Stimulated activated CD8-positive, alpha-beta memory T cell treated with anti-CD3 and anti-CD28 coated beads, Interleukin-12 subunit alpha, Interleukin-12 subunit beta, amount 100 ng/mL, for 1 hour (primary cell): Measurements from ENCODE around the gene LOXL4.

Experiments
- DNase-seq: peaks from one replicate; pipeline ENCODE4 v3.0.0-alpha.2; 2020; ENCODE audit warnings: low read depth

LOXL4 gene

GRCh38 chr10:98267894-98268693 lies at the start of gene LOXL4:
Gene LOXL4 (minus strand): TSS chr10:98268194. CDS start chr10:98263019, 5,175 bp downstream.
- no peak for DNase-seq

GRCh38 chr10:98316661-98317060 lies 48.7 kb upstream of the LOXL4 start:
- DNase-seq: no peak

GRCh38 chr10:98316170-98316569 lies 48.2 kb upstream of the LOXL4 start:
- DNase-seq: no peak

GRCh38 chr10:98314532-98315284 lies 46.7 kb upstream of the LOXL4 start:
- DNase-seq: no peak

GRCh38 chr10:98313598-98313997 lies 45.6 kb upstream of the LOXL4 start:
- no peak for DNase-seq

- DNase-seq: no peak
Observed at GRCh38 chr10:98312822-98313221, 44.8 kb upstream of the LOXL4 start.

GRCh38 chr10:98312349-98312748 lies 44.4 kb upstream of the LOXL4 start:
- DNase-seq: no peak

- no peak for DNase-seq
Observed at GRCh38 chr10:98310701-98311100, 42.7 kb upstream of the LOXL4 start.

- DNase-seq: no peak
Observed at GRCh38 chr10:98309366-98310355, 41.7 kb upstream of the LOXL4 start.

- DNase-seq: no peak
Observed at GRCh38 chr10:98308669-98309365, 40.8 kb upstream of the LOXL4 start.

GRCh38 chr10:98307916-98308541 lies 40.0 kb upstream of the LOXL4 start:
- no peak for DNase-seq

- no peak for DNase-seq
Observed at GRCh38 chr10:98306501-98306900, 38.5 kb upstream of the LOXL4 start.

GRCh38 chr10:98303569-98303968 lies 35.6 kb upstream of the LOXL4 start:
- DNase-seq: no peak

GRCh38 chr10:98302741-98303365 lies 34.9 kb upstream of the LOXL4 start:
- no peak for DNase-seq

GRCh38 chr10:98301664-98302319 lies 33.8 kb upstream of the LOXL4 start:
- no peak for DNase-seq

- DNase-seq: no peak
Observed at GRCh38 chr10:98300526-98301229, 32.7 kb upstream of the LOXL4 start.

GRCh38 chr10:98299341-98299740 lies 31.3 kb upstream of the LOXL4 start:
- no peak for DNase-seq

- no peak for DNase-seq
Observed at GRCh38 chr10:98296524-98296923, 28.5 kb upstream of the LOXL4 start.

- no peak for DNase-seq
Observed at GRCh38 chr10:98295907-98296306, 27.9 kb upstream of the LOXL4 start.
